Ramos (cell line): ENCODE results near the gene SPECC1.
"Not testable (repeated sequence)": the region's sequence is repeated elsewhere in the genome, so short reads cannot be mapped to it uniquely, and the experiment has no call there.

Experiments
- in situ Hi-C: fragments of 300-500 bp; cut with MboI; formaldehyde crosslinking; loops from one replicate; pipeline ENCODE4 v1.14.3; 2022; ENCODE audit warnings: low sequenced_read_pairs; ENCODE audit not compliant: unreplicated experiment

SPECC1 gene

DNA sequence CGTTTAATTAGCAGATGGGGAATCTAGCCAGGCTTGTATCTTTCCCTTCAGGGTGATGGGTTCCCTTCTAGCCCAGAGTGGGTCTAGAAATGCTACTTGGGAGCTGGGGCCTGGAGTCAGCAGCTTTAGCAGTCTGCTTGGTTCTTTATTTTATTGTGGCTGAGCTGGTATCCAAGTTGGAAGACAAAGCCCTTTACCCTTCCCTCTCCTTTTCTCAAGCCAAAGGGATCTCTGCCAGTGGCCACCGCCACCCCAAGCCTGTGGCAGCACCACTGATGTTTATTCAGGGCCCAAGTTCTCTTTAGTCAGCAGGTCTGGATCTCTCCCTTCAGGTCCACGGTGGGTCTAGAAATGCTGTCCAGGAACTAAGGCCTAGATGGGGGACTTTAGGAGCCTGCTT, 215.2 kb downstream of the SPECC1 start:
- in situ Hi-C loops, result loop anchor here (25.0 kb wide), 1 partner anchor 88 kb away; no protein-coding TSS in a partner anchor

DNA sequence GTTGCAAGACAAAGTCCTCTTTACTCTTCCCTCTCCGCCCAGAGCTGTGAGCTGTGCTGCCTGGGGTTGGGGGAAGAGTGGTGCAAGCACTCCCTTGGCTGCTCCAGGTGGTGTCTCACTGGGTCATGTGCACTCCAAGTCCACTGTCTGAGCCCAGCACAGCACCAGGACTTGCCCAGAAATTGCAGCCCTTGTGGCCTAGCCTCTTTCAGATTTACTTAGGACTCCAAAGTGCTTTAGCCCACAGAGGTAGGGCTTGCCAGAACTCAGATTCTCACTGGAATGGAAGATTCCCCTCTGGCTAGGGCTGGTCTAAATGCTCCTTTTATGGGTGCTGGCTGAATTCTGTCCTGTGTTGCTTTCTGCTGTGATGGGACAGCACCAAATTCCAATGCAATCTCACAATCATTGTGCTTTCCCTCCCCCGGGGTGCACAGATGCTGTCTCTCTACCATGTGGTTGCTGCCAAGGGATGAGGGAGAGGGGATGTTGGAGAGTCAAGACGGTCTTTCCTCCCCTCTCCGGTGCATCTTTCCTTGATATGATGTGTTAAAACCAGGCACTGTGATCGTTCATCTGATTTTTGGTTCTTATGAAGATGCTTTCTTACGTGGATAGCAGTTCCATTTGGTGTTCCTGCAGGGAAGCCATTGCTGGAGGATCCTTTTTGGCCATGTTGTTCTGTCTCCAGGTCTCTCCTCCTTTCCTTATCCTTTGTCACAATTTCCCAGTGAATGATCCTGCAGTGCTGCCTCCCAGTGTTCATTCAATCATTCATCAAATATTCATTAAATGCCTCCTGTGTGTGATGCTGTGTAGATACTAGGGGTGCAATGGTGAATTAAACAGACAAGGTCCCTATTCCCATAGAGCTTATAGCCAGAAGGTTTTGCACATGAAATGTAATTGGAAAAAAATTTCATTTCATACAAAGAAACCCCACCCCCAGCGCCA, 216.3 kb downstream of the SPECC1 start:
- in situ Hi-C loops, result no loop called here

DNA sequence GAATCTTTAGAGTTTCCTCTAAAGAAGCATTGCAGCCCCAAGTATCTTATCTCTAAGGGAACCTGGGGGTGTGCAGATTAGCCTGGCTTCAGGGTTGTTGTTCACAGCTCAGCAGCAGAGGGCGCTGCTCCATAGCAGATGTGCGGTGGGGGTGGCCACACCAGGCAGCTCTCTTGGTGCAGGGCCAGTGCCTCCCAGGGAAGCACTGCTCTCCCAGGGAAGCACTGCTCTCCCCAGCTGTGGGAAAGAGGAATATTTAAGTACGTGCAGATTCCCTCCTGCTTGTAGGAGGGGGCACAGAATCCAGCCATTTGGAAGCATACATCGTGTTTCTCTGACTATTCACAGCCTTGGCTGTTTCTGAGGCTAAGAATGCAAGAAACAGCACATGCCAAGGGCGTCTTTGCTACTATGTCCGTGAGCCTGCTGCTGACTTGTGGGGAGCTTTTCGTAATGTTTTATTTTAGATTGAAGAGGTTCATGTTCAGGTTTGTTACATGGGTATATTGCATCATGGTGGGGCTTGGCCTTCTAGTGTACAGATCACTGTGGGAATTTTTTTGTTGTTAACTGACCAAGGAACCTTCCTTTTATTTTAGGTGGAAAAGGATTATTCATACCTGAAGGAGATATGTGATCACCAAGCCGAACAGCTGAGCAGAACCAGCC, 217.8 kb downstream of the SPECC1 start:
- in situ Hi-C loops, result no loop called here

DNA sequence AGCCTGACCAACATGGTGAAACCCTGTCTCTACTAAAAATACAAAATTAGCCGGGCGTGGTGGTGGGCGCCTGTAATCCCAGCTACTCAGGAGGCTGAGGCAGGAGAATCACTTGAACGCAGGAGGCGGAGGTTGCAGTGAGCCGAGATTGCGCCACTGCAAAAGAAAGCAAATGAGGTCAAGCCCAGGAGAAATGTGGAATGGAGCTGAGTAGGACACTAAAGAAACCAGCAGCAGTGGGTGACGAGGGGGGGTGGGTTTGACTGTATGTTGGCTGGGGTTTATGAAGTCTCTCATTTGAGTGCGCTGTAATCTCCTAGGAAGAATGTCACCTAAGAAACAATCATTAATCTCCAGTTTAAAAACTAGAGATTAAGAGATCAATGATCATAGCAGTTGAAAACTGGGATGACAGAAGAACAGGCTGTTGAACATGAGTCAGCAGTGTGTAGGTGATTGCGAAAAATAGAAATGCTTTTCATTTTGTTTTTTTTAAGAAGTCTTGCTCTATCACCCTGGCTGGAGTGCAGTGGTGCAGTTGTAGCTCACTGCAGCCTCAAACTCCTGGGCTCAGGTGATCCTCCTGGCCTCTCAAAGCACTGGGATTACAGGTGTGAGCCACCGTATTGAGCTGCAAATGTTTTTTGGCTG, 218.7 kb downstream of the SPECC1 start:
- in situ Hi-C loops, result not testable (repeated sequence)

DNA sequence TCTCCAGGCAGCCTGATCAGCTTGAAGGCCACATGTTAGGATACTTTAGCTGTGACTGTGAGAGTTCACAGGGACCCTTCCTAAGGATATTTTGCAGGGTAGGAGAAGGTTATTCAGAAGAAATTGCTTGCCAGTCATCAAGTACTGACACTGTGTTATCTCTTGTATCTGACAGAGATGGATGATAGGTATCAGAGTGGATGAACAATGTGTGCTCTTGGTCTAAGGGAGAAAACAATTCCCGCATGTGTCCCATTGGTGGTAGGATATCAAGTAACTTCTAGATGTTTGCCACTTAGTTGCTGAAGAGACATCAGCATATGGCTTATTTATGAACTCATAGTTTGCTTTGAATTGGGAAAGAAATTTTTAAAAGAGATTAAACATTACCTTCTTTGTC, 219.3 kb downstream of the SPECC1 start:
- in situ Hi-C loops, result no loop called here

DNA sequence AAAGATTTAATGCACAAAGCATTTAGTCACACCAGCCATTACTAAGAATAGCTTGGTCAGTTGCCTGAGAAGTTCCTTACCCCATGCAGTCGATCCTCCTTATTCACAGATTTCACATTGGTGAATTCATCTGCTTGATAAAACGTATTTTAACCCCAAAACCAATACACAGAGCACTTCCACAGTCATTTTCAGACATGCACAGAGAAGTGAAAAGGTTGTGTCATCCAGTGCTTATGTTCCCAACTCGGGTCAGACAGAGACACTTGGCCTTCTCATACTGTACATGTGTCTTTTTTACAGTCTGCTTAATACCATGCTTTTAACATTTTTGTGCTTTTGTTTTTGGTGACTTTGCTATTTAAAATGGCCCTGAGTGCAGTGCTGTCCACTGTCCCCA, 219.7 kb downstream of the SPECC1 start:
- in situ Hi-C loops, result no loop called here

DNA sequence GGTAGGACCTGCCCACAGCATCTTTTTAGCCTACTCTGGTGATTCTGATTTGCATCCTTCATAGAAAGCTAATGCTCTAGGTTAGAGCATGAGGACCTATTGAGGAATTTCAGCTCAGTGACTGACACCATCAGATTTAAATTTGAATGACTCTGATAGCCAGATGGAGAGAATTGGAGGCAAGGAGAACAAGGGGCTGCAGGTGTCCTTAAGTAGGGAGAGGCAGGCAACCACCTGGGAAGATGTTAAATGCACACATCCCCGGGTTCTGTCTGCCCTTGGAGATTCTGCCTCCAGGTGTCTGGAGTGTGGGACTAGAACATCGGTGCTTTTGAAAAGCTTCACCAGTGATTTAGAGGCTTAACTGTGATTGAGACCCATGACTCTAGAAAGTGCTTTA, 221.8 kb downstream of the SPECC1 start:
- in situ Hi-C loops, result no loop called here

DNA sequence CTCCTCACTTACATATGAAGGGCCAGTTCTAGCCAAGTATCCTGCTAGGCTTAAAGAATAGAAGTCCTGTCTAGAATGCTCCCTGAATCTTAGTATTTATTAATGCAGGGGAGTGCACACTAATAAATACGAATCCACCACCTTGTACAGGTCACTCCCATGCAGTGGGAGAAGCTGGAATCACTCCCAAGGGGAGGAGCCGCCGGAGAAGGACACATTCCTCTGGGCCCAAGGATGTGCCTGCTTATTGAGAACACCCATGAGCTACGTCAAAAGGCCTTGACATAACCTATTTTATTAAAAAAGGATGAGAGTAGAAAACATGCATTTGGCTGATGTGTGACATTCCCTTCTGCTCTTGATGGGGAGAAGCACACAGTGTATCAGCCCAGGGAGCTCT, 223.5 kb downstream of the SPECC1 start:
- in situ Hi-C loops, result no loop called here

DNA sequence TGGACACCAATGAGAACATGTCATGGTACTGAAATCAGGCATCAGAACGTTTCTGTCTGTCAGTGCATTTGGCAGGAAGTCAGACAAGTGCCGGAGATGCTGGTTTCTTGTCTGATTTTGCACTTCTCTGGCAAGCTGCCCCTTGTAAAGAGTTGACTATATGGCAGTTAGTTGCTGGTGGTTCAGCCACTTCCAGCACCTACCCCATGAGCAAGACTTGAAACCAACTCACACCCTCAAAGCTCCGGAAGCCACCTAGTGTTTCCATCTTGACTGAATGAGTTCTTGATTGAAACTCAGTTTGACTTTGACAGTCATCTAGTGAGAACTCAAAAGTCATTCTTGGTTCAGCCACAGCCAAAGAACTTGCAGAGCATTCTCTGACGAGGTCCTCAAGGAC, 225.1 kb downstream of the SPECC1 start:
- in situ Hi-C loops, result no loop called here

DNA sequence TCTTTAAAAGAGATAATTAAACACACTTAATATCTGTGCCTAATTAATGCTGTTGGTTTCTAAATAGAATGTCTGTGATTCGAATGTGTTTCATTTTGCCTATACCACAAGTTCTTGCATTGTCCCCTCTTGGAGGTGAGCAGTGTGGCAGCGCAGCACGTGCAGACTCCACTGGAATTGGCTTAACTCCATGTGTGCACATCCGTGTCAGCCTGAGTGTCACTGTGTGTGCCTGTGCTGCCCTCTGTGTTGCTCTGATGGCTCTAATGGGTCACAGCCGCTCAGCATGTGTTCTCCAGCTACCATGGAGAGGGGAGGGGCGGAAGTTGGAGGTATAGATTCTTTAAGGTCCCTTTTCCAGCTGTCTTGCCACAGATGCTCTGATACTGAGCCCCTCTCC, 226.6 kb downstream of the SPECC1 start:
- in situ Hi-C loops, result no loop called here

DNA sequence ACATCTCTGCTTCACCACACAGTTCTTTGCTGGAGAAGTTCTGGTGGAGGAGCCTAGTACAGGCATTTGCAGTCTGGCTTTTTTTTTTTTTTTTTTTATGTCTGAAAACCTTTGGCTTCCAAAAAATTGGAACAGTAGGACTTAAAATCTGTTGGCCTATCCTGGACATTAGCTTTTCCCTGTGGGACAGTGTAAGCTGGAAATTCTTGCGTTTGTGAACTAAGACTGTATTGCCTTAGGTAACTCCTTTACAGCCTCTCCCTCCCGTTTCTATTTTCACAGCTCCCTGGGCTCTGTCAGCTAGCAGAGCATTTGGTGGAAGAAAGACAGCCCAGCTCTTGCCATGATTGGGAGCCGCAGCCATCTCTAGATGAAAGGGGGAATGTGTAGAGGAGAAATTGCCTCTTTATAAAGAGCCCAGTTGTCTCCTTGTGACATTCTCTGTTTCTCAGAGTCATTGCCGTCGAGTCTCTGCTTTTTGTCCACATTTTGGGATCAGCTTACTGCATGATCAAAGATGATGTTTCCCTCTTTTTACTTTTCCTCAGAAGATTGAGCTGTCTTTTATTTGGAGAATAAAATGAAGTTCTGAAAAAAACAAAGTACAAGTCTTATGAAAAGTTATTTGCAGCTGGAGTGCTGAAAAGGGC, 227.5 kb downstream of the SPECC1 start:
- in situ Hi-C loops, result no loop called here

DNA sequence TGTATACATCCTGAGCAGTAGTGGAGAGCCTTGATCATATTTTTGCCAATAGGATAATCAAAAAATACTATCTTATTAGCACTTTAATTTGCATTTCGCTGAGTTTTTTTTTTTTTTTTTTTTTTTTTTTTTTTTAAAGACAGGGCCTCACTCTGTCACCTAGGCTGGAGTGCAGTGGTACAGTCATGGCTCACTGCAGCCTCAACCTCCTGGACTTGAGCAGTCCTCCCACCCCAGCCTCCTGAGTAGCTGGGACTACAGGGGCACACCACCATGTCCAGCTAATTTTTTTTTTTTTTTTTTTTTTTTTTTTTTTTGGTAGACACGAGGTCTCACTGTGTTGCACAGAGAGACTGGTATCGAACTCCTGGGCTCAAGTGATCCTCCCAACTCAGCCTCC, 230.6 kb downstream of the SPECC1 start:
- in situ Hi-C loops, result not testable (repeated sequence)

DNA sequence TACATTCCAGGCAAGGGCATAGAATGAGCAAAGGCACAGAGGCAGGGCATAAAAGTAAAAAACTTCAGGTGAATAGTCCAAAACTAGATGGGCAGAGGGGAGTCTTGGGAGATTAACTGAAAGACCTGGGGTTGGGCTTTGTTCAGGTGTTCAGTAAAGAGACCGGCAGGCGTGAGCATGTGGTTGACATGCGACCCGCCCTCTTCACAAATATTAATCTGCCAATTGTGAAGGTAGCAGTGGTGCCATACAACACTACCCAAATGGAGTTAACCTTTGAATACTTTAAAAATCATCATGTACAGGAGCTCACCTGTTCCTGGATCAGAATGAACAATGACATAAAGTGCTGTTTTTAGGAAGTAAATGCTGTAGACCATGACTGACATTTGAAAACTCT, 232.7 kb downstream of the SPECC1 start:
- in situ Hi-C loops, result no loop called here

DNA sequence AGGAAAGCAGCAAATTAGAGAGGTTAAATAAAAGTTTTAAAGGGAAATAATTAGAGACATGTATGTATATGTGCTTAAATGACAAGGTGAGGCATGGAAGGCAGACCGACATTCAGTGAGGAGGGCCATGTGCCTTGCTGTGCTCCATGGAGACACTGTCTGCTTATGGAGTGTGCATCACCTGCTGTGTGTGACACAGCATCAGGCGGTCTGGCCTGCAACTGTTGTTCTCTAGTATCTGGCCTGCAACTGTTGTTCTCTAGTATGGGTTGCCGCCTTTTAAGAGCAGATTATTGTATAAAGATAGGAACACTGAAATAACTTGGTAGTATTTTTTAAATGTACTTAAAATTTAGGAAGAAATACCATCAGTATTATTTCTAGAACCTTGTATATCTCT, 233.1 kb downstream of the SPECC1 start:
- in situ Hi-C loops, result no loop called here

DNA sequence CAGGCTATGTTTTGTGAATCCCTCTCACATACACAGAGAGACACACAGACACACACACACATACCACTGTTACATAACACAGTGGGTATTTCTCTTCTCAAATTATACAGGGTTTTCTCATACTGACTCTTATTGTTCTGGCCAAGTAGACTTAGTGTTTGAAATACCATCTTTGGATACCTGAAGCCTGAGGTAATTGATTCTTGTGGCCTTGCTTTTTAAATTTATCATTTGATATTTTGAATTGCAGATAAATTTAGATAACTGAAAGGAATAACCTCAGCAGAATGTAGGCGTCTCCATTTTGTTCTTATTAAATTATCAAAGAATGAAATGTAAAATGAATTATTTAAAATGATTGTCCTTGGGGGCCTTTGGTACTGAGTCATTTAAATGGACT, 234.4 kb downstream of the SPECC1 start:
- in situ Hi-C loops, result no loop called here

DNA sequence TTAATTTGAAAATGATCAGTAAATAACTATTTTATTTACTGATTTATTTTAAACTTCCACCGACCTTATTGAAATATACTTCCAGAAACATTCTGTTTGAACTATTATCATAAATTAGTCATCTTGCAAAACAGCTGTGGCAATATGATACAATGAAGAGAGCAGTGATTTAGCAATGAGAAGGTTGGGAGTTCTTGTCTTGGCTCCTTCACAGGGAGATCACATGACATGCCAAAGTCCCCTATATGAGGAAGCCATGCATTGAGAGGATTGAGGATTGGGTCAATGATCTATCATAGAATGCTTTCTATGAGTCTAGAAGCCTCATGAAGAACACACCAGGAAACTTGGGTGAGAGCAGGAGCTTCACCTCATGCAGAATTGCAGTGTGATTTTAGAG, 235.5 kb downstream of the SPECC1 start:
- in situ Hi-C loops, result no loop called here

DNA sequence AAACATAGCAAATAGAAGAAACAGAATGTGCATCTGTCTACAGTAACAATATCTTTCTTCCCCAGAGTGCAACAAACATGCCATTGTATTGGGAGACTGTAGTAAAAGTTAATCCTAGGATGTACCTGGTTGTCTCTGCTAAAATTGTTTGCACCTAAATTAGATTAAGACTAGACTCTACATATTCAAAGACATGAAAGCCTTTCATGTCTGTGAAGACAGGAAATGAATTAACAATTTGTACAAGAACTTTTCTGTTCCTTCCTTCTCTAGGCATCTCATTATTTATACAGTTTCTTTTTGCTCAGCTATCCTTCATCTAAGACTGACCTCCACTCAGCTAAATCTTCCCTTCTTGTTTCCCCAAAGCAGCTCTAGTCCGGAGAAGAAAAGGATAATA, 237.5 kb downstream of the SPECC1 start:
- in situ Hi-C loops, result no loop called here

DNA sequence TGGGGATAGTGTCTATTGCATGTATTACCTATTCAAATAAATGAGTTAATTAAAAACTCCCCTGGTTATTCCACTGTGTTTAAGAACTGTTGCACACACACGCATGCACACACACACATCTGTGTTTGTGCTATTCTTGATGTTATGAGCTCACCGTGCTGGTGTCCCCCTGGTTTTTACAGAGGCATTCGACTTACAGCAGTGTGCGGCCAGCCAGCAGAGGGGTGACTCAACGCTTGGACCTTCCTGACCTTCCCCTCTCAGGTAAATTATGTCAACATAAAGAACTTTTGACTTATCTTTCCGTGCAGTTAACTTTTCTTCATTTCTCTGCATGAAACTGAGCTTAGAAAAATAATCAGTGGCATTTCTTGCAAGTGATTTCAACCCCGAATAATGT, 244.2 kb downstream of the SPECC1 start:
- in situ Hi-C loops, result no loop called here

DNA sequence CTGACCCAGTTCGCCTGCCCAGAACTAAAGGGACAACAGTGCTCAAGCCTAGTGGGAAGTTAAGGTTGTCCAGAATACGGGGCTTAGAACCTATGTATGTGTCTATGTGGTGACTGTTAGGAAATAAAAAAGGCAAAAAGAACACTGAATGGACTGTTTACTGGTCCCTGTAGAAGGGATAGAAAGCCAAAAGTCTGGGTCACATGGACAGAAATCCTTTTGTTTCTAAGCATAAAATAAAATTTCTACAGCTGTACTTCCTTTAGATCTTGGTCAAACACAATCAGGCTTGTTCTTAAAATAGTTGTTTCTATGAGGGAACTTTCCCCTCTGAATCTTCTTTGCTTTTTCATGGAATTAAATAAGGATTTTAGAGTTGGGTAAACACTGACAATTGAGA, 245.4 kb downstream of the SPECC1 start:
- in situ Hi-C loops, result no loop called here

DNA sequence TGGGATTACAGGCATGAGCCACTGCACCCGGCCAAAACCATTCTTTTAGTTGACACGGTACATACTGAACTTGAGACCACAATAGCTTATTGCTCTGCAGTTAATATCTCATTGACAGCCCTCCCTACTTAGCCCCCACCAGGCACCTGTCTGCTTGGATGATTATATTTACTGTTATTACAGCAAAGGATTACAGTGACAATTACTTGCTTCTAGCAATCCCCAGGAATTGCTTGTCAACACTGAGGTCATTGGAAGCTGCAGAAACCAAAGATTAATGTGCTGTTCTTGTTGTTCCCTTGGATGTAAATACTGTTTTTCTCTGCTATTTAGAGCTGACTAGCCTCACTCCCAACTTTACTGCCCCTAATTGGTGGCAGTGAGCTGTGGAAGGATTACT, 247.0 kb downstream of the SPECC1 start:
- in situ Hi-C loops, result no loop called here

DNA sequence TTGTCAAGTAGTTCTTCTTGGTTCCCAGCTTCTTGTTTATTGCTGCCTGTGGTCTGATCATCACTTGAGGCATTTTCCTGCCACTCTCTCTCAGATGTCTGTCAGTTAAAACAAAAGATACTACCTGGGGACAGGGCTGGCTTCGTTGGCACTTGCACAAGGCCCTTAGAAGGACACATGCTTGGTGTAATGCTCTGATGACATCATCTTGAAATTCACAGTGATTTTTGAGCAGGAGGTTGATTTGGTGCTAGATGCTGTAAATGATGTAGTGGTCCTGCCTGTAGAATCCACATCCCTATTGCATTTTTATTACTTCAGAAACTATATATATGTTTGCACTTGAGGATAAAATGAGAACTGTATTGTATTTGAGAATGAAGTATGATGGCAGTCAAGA, 247.8 kb downstream of the SPECC1 start:
- in situ Hi-C loops, result no loop called here
